Thymus (tissue), 11 donors: ENCODE results near the gene FSD1. TPM values are rescaled to one million over a fixed set of nuclear protein-coding genes. Genes with fewer than 3 reads are reported as not detected.

Experiments used
- DNase-seq, 9 donors: peaks; one replicate each; pipeline ENCODE4 v3.0.0-alpha.2; 2013; ENCODE audit warnings: low spot score in 9 of 9, low read depth in 6 of 9, missing footprints in 1 of 9
- H3K27ac ChIP-seq, 2 donors: one replicate each; pipeline ENCODE4 v1.5.1; 2013; ENCODE audit warnings: control low read depth in 1 of 2, low read depth in 1 of 2, low read length in 1 of 2, mild to moderate bottlenecking in 1 of 2, moderate library complexity in 1 of 2
- H3K27me3 ChIP-seq, 2 donors: one replicate each; pipeline ENCODE4 v1.5.1; 2013; ENCODE audit warnings: low read length in 1 of 2; ENCODE audit not compliant: control insufficient read depth in 2 of 2, insufficient read depth in 1 of 2
- H3K36me3 ChIP-seq, 2 donors: one replicate each; pipeline ENCODE4 v1.5.1; 2013; ENCODE audit warnings: low read length in 1 of 2, mild to moderate bottlenecking in 1 of 2, moderate library complexity in 1 of 2; ENCODE audit not compliant: control insufficient read depth in 2 of 2, insufficient read depth in 2 of 2
- H3K4me1 ChIP-seq, 2 donors: one replicate each; pipeline ENCODE4 v1.5.1; 2013; ENCODE audit warnings: low read length in 2 of 2; ENCODE audit not compliant: control insufficient read depth in 2 of 2, insufficient read depth in 2 of 2
- H3K4me3 ChIP-seq, 2 donors: one replicate each; pipeline ENCODE4 v1.5.1; 2013; ENCODE audit warnings: low read length in 2 of 2, control low read depth in 1 of 2, mild to moderate bottlenecking in 1 of 2
- H3K9me3 ChIP-seq, 2 donors: one replicate each; pipeline ENCODE4 v1.5.1; 2013; ENCODE audit warnings: low read length in 1 of 2, mild to moderate bottlenecking in 1 of 2; ENCODE audit not compliant: control insufficient read depth in 2 of 2, insufficient read depth in 1 of 2
- WGBS: extraction: QIAGEN DNeasy Blood & Tissue Kit; methylation state at CpG from one replicate; pipeline ENCODE4 v1.1.7; 2013; 5-methylcytosine and 5-hydroxymethylcytosine counted together
- polyA plus RNA-seq: library from polyadenylated mRNA; stranded (reverse); fragments of 200-250 nt; gene quantifications from one replicate; pipeline ENCODE4 v1.2.3, GENCODE V29; 2013
- total RNA-seq: library from RNA; stranded (reverse); fragments of 120-200 nt; gene quantifications from one replicate; pipeline ENCODE4 v1.2.4, GENCODE V29; 2013
- donor health status: healthy.

Gene FSD1
- total and polyA plus RNA-seq, 2 donors: 4.3 to 19.2 TPM

GRCh38 chr19:4294389-4294788, 10.0 kb upstream of the FSD1 start:
- Histone ChIP-seq H3K4me3 (no peak overlapping the region), H3K27ac (no peak overlapping the region), H3K4me1 (peaks cover 21 to 34% of the 10 kb centered on the region in 2 donors), H3K27me3 (no peaks in the 10 kb centered on the region), H3K36me3 (peaks cover 27 to 37% of the 10 kb centered on the region in 2 donors), H3K9me3 (peaks cover 0 to 4% of the 10 kb centered on the region in 2 donors)
- no peak for DNase-seq
- 97% methylated on average over 10 of the region's 10 CpGs for WGBS

- Histone ChIP-seq H3K9me3 (no peaks in the 10 kb centered on the region), H3K27ac (peak overlapping the region; percentile 19 to 42), H3K4me1 (peaks cover 24 to 49% of the 10 kb centered on the region in 2 donors), H3K27me3 (no peaks in the 10 kb centered on the region), H3K36me3 (peaks cover 27 to 37% of the 10 kb centered on the region in 2 donors), H3K4me3 (no peak overlapping the region)
- 57% methylated on average over 14 of the region's 14 CpGs for WGBS
- peak in 5 of 9 donors; percentile 33 to 75 (median 46) for DNase-seq
Measured at GRCh38 chr19:4295972-4296771, 8.2 kb upstream of the FSD1 start.

GRCh38 chr19:4297901-4298809, 6.2 kb upstream of the FSD1 start:
- H3K36me3 ChIP-seq: peaks cover 26 to 27% of the 10 kb centered on the region in 2 donors
- H3K9me3 ChIP-seq: no peaks in the 10 kb centered on the region
- H3K4me3 ChIP-seq: no peak overlapping the region
- no peak for DNase-seq
- H3K27me3 ChIP-seq: no peaks in the 10 kb centered on the region
- H3K4me1 ChIP-seq: peaks cover 28 to 68% of the 10 kb centered on the region in 2 donors
- H3K27ac ChIP-seq: peak overlapping the region in 1 of 2 donors; percentile 59
- 91% methylated on average over 27 of the region's 27 CpGs for WGBS

GRCh38 chr19:4298810-4299550, 5.4 kb upstream of the FSD1 start:
- H3K4me3 ChIP-seq: no peak overlapping the region
- peak overlapping the region in 1 of 2 donors; percentile 59 for H3K27ac ChIP-seq
- peaks cover 20 to 27% of the 10 kb centered on the region in 2 donors for H3K36me3 ChIP-seq
- H3K4me1 ChIP-seq: peaks cover 36 to 76% of the 10 kb centered on the region in 2 donors
- 90% methylated on average over 8 of the region's 8 CpGs for WGBS
- no peaks in the 10 kb centered on the region for H3K9me3 ChIP-seq
- no peaks in the 10 kb centered on the region for H3K27me3 ChIP-seq
- DNase-seq: peak in 2 of 9 donors; percentile 38 to 57

- H3K36me3 ChIP-seq: peaks cover 10 to 20% of the 10 kb centered on the region in 2 donors
- H3K4me3 ChIP-seq: peak overlapping the region in 1 of 2 donors; percentile 68
- DNase-seq: no peak
- peak overlapping the region; percentile 33 to 94 for H3K27ac ChIP-seq
- WGBS: 97% methylated on average over 3 of the region's 3 CpGs
- no peaks in the 10 kb centered on the region for H3K9me3 ChIP-seq
- H3K4me1 ChIP-seq: peaks cover 40 to 86% of the 10 kb centered on the region in 2 donors
- H3K27me3 ChIP-seq: no peaks in the 10 kb centered on the region
Measured at GRCh38 chr19:4300589-4300988, 3.8 kb upstream of the FSD1 start.

GRCh38 chr19:4301590-4302242, 2.7 kb upstream of the FSD1 start:
- peak overlapping the region; percentile 94 to 97 for H3K27ac ChIP-seq
- no peaks in the 10 kb centered on the region for H3K27me3 ChIP-seq
- H3K4me1 ChIP-seq: peaks cover 32 to 80% of the 10 kb centered on the region in 2 donors
- 34% methylated on average over 13 of the region's 13 CpGs for WGBS
- DNase-seq: peak in 7 of 9 donors; percentile 18 to 72 (median 44)
- no peaks in the 10 kb centered on the region for H3K9me3 ChIP-seq
- H3K36me3 ChIP-seq: peaks cover 10 to 15% of the 10 kb centered on the region in 2 donors
- H3K4me3 ChIP-seq: peak overlapping the region; percentile 68 to 69

GRCh38 chr19:4302243-4302640, 2.2 kb upstream of the FSD1 start, which contains the start of gene TMIGD2:
Gene TMIGD2 (minus strand): TSS chr19:4302389. CDS start chr19:4302385, 4 bp downstream.
- peak within 1 kb of the TSS; percentile 68 to 69 for H3K4me3 ChIP-seq
- H3K4me1 ChIP-seq: peaks cover 31 to 74% of the 10 kb centered on the region in 2 donors
- peaks cover 10 to 11% of the 10 kb centered on the region in 2 donors for H3K36me3 ChIP-seq
- H3K9me3 ChIP-seq: no peaks in the 10 kb centered on the region
- WGBS: 21% methylated on average over 8 of the region's 8 CpGs
- H3K27me3 ChIP-seq: no peaks in the 10 kb centered on the region
- DNase-seq: peak in 7 of 9 donors; percentile 48 to 83 (median 62)
- peak within 1 kb of the TSS; percentile 94 to 97 for H3K27ac ChIP-seq
